SK-N-SH (cell line): ENCODE measurements around the gene PDGFRA. TPM values are rescaled to one million over a fixed set of nuclear protein-coding genes. Genes with fewer than 3 reads are reported as not detected.

ENCODE experiments used
- CHD2 ChIP-seq: fragments of 150-350 bp; IDR thresholded peaks from 2 replicates; pipeline ENCODE4 v1.6.1; 2018; ENCODE audit warnings: low read length; ENCODE audit not compliant: partially characterized antibody
- ELF1 ChIP-seq: IDR thresholded peaks from 2 replicates; pipeline ENCODE4 v1.4.0; 2012
- EP300 ChIP-seq, 2 experiments: IDR thresholded peaks; 2 replicates each; pipeline versions ENCODE4 v1.4.0 to v1.6.1; 2012; ENCODE audit warnings: borderline replicate concordance in 1 of 2, low read depth in 1 of 2, low read length in 1 of 2
- EZH2phosphoT487 ChIP-seq: fragments of 200-600 bp; sonication (generic); IDR thresholded peaks from 2 replicates; pipeline ENCODE4 v1.6.1; 2017; ENCODE audit warnings: low read depth, mixed run types, mild to moderate bottlenecking, antibody characterized with exemption, moderate library complexity, borderline replicate concordance
- FOSL2 ChIP-seq: IDR thresholded peaks from 2 replicates; pipeline ENCODE4 v1.4.0; 2012; ENCODE audit warnings: low read depth, mild to moderate bottlenecking, moderate library complexity, borderline replicate concordance
- GABPA ChIP-seq: IDR thresholded peaks from 2 replicates; pipeline ENCODE4 v1.4.0; 2012; ENCODE audit warnings: low read depth, mild to moderate bottlenecking
- GATA2 ChIP-seq: sonication (generic); formaldehyde crosslinking; IDR thresholded peaks from 2 replicates; pipeline ENCODE4 v1.5.0; 2020; ENCODE audit warnings: mild to moderate bottlenecking, missing genetic modification reagents
- IRF3 ChIP-seq: fragments of 150-350 bp; IDR thresholded peaks from 2 replicates; pipeline ENCODE4 v1.6.1; 2016; ENCODE audit warnings: mild to moderate bottlenecking, low read depth, low read length
- MEF2A ChIP-seq: IDR thresholded peaks from 2 replicates; pipeline ENCODE4 v1.4.0; 2012; ENCODE audit warnings: low read depth, borderline replicate concordance
- MXI1 ChIP-seq: IDR thresholded peaks from 2 replicates; pipeline ENCODE4 v1.6.1; 2012; ENCODE audit warnings: mild to moderate bottlenecking, low read depth, low read length, improper control_type of control experiment
- NFIC ChIP-seq: IDR thresholded peaks from 2 replicates; pipeline ENCODE4 v1.4.0; 2012; ENCODE audit warnings: borderline replicate concordance
- NRF1 ChIP-seq: IDR thresholded peaks from 2 replicates; pipeline ENCODE4 v1.6.1; 2012; ENCODE audit warnings: low read depth, mild to moderate bottlenecking, low read length
- PBX3 ChIP-seq: IDR thresholded peaks from 2 replicates; pipeline ENCODE4; 2012
- POLR2AphosphoS5 ChIP-seq: IDR thresholded peaks from 2 replicates; pipeline ENCODE4 v1.6.1; 2012; ENCODE audit warnings: low read depth, low read length
- RAD21 ChIP-seq: IDR thresholded peaks from 2 replicates; pipeline ENCODE4 v1.6.1; 2012; ENCODE audit warnings: mild to moderate bottlenecking, low read length
- RCOR1 ChIP-seq: fragments of 150-350 bp; IDR thresholded peaks from 2 replicates; pipeline ENCODE4 v1.6.1; 2017; ENCODE audit warnings: antibody characterized with exemption, low read length
- RXRA ChIP-seq: IDR thresholded peaks from 2 replicates; pipeline ENCODE4 v1.4.0; 2012; ENCODE audit warnings: low read depth, mild to moderate bottlenecking, borderline replicate concordance
- SIN3A ChIP-seq: IDR thresholded peaks from 2 replicates; pipeline ENCODE4 v1.6.1; 2012; ENCODE audit warnings: low read depth, mild to moderate bottlenecking, low read length, moderate library complexity, borderline replicate concordance
- SMC3 ChIP-seq: IDR thresholded peaks from 2 replicates; pipeline ENCODE4 v1.6.1; 2012; ENCODE audit warnings: low read depth, low read length, improper control_type of control experiment
- TAF1 ChIP-seq: IDR thresholded peaks from 2 replicates; pipeline ENCODE4 v1.6.1; 2012; ENCODE audit warnings: low read depth, mild to moderate bottlenecking, low read length, moderate library complexity, borderline replicate concordance
- TEAD4 ChIP-seq: IDR thresholded peaks from 2 replicates; pipeline ENCODE4 v1.4.0; 2012; ENCODE audit warnings: mild to moderate bottlenecking, borderline replicate concordance; ENCODE audit not compliant: insufficient read depth
- USF2 ChIP-seq: fragments of 150-350 bp; IDR thresholded peaks from 2 replicates; pipeline ENCODE4 v1.6.1; 2017; ENCODE audit warnings: antibody characterized with exemption, low read length, low read depth, borderline replicate concordance
- YY1 ChIP-seq: IDR thresholded peaks from 2 replicates; pipeline ENCODE4 v1.4.0; 2012; ENCODE audit warnings: low read depth, mild to moderate bottlenecking
- ZBTB33 ChIP-seq: IDR thresholded peaks from 2 replicates; pipeline ENCODE4 v1.4.0; 2012; ENCODE audit warnings: low read depth, borderline replicate concordance
- polyA plus RNA-seq, 3 experiments: library from polyadenylated mRNA; depleted of rRNA; stranded (reverse); fragments of >200 nt; gene quantifications; 2 replicates each; pipeline ENCODE4 v1.2.3, GENCODE V29; 2012
- TF ChIP-seq, protein P1 (sequence below): IDR thresholded peaks from 2 replicates; pipeline ENCODE4 v1.4.0; 2012; ENCODE audit warnings: low read depth, borderline replicate concordance
- TF ChIP-seq, protein P2 (sequence below): IDR thresholded peaks from 2 replicates; pipeline ENCODE4 v1.4.0; 2012; ENCODE audit warnings: low read depth

PDGFRA gene
- polyA plus RNA-seq, 1 of the 3 experiments (the other 2 are of a cell fraction): 25.3 TPM

GRCh38 chr4:54277691-54278090, 48.6 kb downstream of the PDGFRA start (continued):
- peak; percentile 94 for TF ChIP-seq PBX3
- TF ChIP-seq GATA2 (CRISPR knock-in tag): no peak
- TF ChIP-seq ZBTB33: no peak
- no peak for TF ChIP-seq USF2
- peak; percentile 38; the same call in 1 of the 2 replicates for TF ChIP-seq GABPA
- TF ChIP-seq POLR2AphosphoS5: no peak
- no peak; the same call in 1 of the 2 replicates for TF ChIP-seq RXRA
- TF ChIP-seq SMC3: no peak
- TF ChIP-seq ELF1: peak; percentile 59; the same call in 1 of the 2 replicates
- no peak for TF ChIP-seq NRF1
- peak in 1 of 2 experiments; percentile 52; a peak in 1 of 4 replicates for TF ChIP-seq EP300 (IDR thresholded peaks at IDR 0.05; ENCODE audit: borderline replicate concordance in 1 of 2, low read depth in 1 of 2, low read length in 1 of 2)
- peak; percentile 51; the same call in 1 of the 2 replicates for TF ChIP-seq NFIC
- TF ChIP-seq CHD2: no peak
- TF ChIP-seq FOSL2: peak; percentile 75; the same call in 1 of the 2 replicates
- TF ChIP-seq RCOR1: no peak
- TF ChIP-seq, protein P1, sequence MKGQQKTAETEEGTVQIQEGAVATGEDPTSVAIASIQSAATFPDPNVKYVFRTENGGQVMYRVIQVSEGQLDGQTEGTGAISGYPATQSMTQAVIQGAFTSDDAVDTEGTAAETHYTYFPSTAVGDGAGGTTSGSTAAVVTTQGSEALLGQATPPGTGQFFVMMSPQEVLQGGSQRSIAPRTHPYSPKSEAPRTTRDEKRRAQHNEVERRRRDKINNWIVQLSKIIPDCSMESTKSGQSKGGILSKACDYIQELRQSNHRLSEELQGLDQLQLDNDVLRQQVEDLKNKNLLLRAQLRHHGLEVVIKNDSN: 0 out of 2 replicates have a peak, but pooled peaks have one; percentile 20
- TF ChIP-seq SIN3A: no peak
- no peak for TF ChIP-seq IRF3
- TF ChIP-seq, protein P2, sequence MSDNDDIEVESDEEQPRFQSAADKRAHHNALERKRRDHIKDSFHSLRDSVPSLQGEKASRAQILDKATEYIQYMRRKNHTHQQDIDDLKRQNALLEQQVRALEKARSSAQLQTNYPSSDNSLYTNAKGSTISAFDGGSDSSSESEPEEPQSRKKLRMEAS: no peak
- no peak for TF ChIP-seq RAD21
- no peak for TF ChIP-seq EZH2phosphoT487
- TF ChIP-seq MXI1: no peak
- no peak for TF ChIP-seq TAF1
- no peak for TF ChIP-seq MEF2A
- TF ChIP-seq TEAD4: no peak
- no peak for TF ChIP-seq YY1
